Hepatocyte (in vitro differentiated cells): ENCODE measurements around the gene PID1. TPM values are rescaled to one million over a fixed set of nuclear protein-coding genes. Genes with fewer than 3 reads are reported as not detected.

Experiments
- DNase-seq: peaks from one replicate; pipeline ENCODE4 v3.0.0-alpha.2; 2016; ENCODE audit warnings: low spot score
- H2AFZ ChIP-seq: fragments of 200-600 bp; sonication (generic); 2 replicates; pipeline ENCODE4 v1.6.0; 2016; ENCODE audit warnings: antibody characterized with exemption, mild to moderate bottlenecking
- H3K27ac ChIP-seq: fragments of 200-600 bp; sonication (generic); 2 replicates; pipeline ENCODE4 v1.5.1; 2016; ENCODE audit warnings: mild to moderate bottlenecking
- H3K27me3 ChIP-seq: fragments of 200-600 bp; sonication (generic); 2 replicates; pipeline ENCODE4 v1.6.1; 2016
- H3K36me3 ChIP-seq: fragments of 200-600 bp; sonication (generic); replicated peaks from 2 replicates; pipeline ENCODE4 v1.5.1; 2016; ENCODE audit warnings: low read depth; ENCODE audit not compliant: insufficient read depth
- H3K4me1 ChIP-seq: fragments of 200-600 bp; sonication (generic); 2 replicates; pipeline ENCODE4 v1.5.1; 2016; ENCODE audit warnings: mild to moderate bottlenecking, moderate library complexity; ENCODE audit not compliant: insufficient read depth
- H3K4me2 ChIP-seq: fragments of 200-600 bp; sonication (generic); 2 replicates; pipeline ENCODE4 v1.6.0; 2016
- H3K4me3 ChIP-seq: fragments of 200-600 bp; sonication (generic); 2 replicates; pipeline ENCODE4 v1.5.1; 2016; ENCODE audit warnings: mild to moderate bottlenecking
- H3K79me2 ChIP-seq: fragments of 200-600 bp; sonication (generic); 2 replicates; pipeline ENCODE4 v1.6.0; 2017; ENCODE audit warnings: mild to moderate bottlenecking
- H3K9me2 ChIP-seq: fragments of 200-600 bp; sonication (generic); replicated peaks from 2 replicates; pipeline ENCODE4 v1.6.0; 2017; ENCODE audit warnings: mild to moderate bottlenecking; ENCODE audit not compliant: insufficient read depth
- H3K9me3 ChIP-seq: fragments of 200-600 bp; sonication (generic); 2 replicates; pipeline ENCODE4 v1.5.1; 2016; ENCODE audit warnings: low read depth, mild to moderate bottlenecking
- H4K20me1 ChIP-seq: fragments of 200-600 bp; sonication (generic); 2 replicates; pipeline ENCODE4 v1.6.0; 2016; ENCODE audit warnings: mild to moderate bottlenecking; ENCODE audit not compliant: insufficient read depth, poor library complexity, severe bottlenecking
- EZH2 ChIP-seq: fragments of 200-600 bp; sonication (generic); IDR thresholded peaks from 2 replicates; pipeline ENCODE4 v1.6.1; 2016; ENCODE audit warnings: antibody characterized with exemption, mild to moderate bottlenecking, borderline replicate concordance
- EZH2phosphoT487 ChIP-seq: fragments of 200-600 bp; sonication (generic); IDR thresholded peaks from one replicate; pipeline ENCODE4 v1.6.1; 2018; ENCODE audit warnings: antibody characterized with exemption, mild to moderate bottlenecking, low read depth, moderate library complexity; ENCODE audit not compliant: unreplicated experiment, severe bottlenecking
- WGBS: methylation state at CpG from one replicate; pipeline ENCODE4 v1.1.6; 2016; ENCODE audit warnings: low lambda C conversion rate; ENCODE audit errors: missing lambda C conversion rate; 5-methylcytosine and 5-hydroxymethylcytosine counted together
- polyA plus RNA-seq: library from polyadenylated mRNA; unstranded; fragments of >200 nt; fragmentation: Nextera tagmentation; extraction: Ambion mirVana; gene quantifications from 2 replicates; pipeline ENCODE4 v1.2.1, GENCODE V29; 2016
- total RNA-seq: library from RNA; depleted of rRNA; stranded (reverse); fragments of >200 nt; gene quantifications from 2 replicates; pipeline ENCODE4 v1.2.3, GENCODE V29; 2014
- TF ChIP-seq, protein P1 (sequence below): fragments of 200-600 bp; sonication (generic); IDR thresholded peaks from 2 replicates; pipeline ENCODE4 v1.5.1; 2016; ENCODE audit warnings: antibody characterized with exemption, mild to moderate bottlenecking; ENCODE audit not compliant: poor library complexity

Gene PID1
- total and polyA plus RNA-seq, 2 experiments from 2014 or later = 26.7 to 31.1 TPM

- Histone ChIP-seq H3K79me2 (peaks cover 3% of the 10 kb centered on the region), H3K4me3 (no peak overlapping the region), H3K9me3 (no peaks in the 10 kb centered on the region), H3K4me2 (no peak overlapping the region), H3K36me3 (no peaks in the 10 kb centered on the region), H3K27me3 (no peaks in the 10 kb centered on the region), H2AFZ (no peak overlapping the region), H3K27ac (no peak overlapping the region), H3K9me2 (no peaks in the 10 kb centered on the region), H3K4me1 (no peaks in the 10 kb centered on the region), H4K20me1 (no peaks in the 10 kb centered on the region)
- WGBS = 81% methylated on average over 3 of the region's 3 CpGs
- no peak for DNase-seq
- TF ChIP-seq EZH2phosphoT487 (no peak), EZH2 (no peak)
- TF ChIP-seq, protein P1, sequence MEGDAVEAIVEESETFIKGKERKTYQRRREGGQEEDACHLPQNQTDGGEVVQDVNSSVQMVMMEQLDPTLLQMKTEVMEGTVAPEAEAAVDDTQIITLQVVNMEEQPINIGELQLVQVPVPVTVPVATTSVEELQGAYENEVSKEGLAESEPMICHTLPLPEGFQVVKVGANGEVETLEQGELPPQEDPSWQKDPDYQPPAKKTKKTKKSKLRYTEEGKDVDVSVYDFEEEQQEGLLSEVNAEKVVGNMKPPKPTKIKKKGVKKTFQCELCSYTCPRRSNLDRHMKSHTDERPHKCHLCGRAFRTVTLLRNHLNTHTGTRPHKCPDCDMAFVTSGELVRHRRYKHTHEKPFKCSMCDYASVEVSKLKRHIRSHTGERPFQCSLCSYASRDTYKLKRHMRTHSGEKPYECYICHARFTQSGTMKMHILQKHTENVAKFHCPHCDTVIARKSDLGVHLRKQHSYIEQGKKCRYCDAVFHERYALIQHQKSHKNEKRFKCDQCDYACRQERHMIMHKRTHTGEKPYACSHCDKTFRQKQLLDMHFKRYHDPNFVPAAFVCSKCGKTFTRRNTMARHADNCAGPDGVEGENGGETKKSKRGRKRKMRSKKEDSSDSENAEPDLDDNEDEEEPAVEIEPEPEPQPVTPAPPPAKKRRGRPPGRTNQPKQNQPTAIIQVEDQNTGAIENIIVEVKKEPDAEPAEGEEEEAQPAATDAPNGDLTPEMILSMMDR = no peak
These were observed 206.3 kb downstream of the PID1 start for GRCh38 chr2:229064749-229065148.

DNA sequence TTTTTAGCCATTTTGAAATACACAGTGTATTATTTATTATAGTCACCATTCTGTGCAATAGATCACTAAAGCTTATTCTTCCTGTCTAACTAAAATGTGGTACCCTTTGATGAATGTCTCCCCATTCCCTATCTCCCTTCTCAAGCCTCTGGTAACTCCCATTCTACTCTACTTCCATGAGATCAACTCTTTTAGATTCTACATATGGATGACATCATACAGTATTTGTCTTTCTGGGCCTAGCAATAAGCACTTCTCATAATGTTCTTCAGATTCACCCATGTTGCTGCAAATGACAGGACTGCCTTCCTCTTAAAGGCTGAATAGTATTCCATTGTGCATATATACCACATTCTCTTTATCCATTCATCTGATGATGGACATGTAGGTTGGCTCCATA lies 210.9 kb downstream of the PID1 start:
- no peaks in the 10 kb centered on the region for H3K36me3 ChIP-seq
- H3K79me2 ChIP-seq = peaks cover 3% of the 10 kb centered on the region
- no peak for DNase-seq
- H2AFZ ChIP-seq = no peak overlapping the region
- no peaks in the 10 kb centered on the region for H3K9me2 ChIP-seq
- H3K27ac ChIP-seq = no peak overlapping the region
- no peaks in the 10 kb centered on the region for H3K9me3 ChIP-seq
- no peak overlapping the region for H3K4me3 ChIP-seq
- H3K27me3 ChIP-seq = no peaks in the 10 kb centered on the region
- no peaks in the 10 kb centered on the region for H4K20me1 ChIP-seq
- no peaks in the 10 kb centered on the region for H3K4me1 ChIP-seq
- H3K4me2 ChIP-seq = no peak overlapping the region
- TF ChIP-seq, protein P1 = no peak
- no peak for TF ChIP-seq EZH2
- TF ChIP-seq EZH2phosphoT487 = no peak

GRCh38 chr2:229059331-229060033 lies 211.6 kb downstream of the PID1 start:
- H3K27me3 ChIP-seq = no peaks in the 10 kb centered on the region
- H3K79me2 ChIP-seq = peaks cover 3% of the 10 kb centered on the region
- H3K4me3 ChIP-seq = no peak overlapping the region
- H2AFZ ChIP-seq = no peak overlapping the region
- DNase-seq = no peak
- H3K4me1 ChIP-seq = no peaks in the 10 kb centered on the region
- TF ChIP-seq, protein P1 = no peak
- TF ChIP-seq EZH2 (no peak), EZH2phosphoT487 (no peak)
- no peaks in the 10 kb centered on the region for H4K20me1 ChIP-seq
- H3K4me2 ChIP-seq = no peak overlapping the region
- no peaks in the 10 kb centered on the region for H3K9me2 ChIP-seq
- H3K9me3 ChIP-seq = no peaks in the 10 kb centered on the region
- no peaks in the 10 kb centered on the region for H3K36me3 ChIP-seq
- 96% methylated on average over 3 of the region's 3 CpGs for WGBS
- H3K27ac ChIP-seq = no peak overlapping the region
